Tibial nerve (tissue), 4 donors: ENCODE data around the gene MED12L.

Source experiments
- CTCF ChIP-seq, 5 experiments: fragments of 200-600 bp in 3 of 5; fragments of 450-650 bp in 2 of 5; sonication (generic) in 3 of 5; IDR thresholded peaks; one replicate each; pipeline ENCODE4 v1.5.1; 2016 to 2019; ENCODE audit warnings: antibody characterized with exemption in 5 of 5, mild to moderate bottlenecking in 3 of 5, moderate library complexity in 2 of 5
- EP300 ChIP-seq, 2 donors: sonication (generic); formaldehyde crosslinking; IDR thresholded peaks; one replicate each; pipeline ENCODE4 v1.6.1; 2017; ENCODE audit warnings: antibody characterized with exemption in 2 of 2, mild to moderate bottlenecking in 1 of 2
- POLR2A ChIP-seq, 2 donors: fragments of 450-650 bp; IDR thresholded peaks; one replicate each; pipeline ENCODE4 v1.6.1; 2017; ENCODE audit warnings: antibody characterized with exemption in 2 of 2, mild to moderate bottlenecking in 2 of 2, moderate library complexity in 2 of 2

- TF ChIP-seq POLR2A (IDR thresholded peaks at IDR 0.05) (no peak), CTCF (IDR thresholded peaks at IDR 0.05) (no peak), EP300 (IDR thresholded peaks at IDR 0.05) (no peak)
Measured at GRCh38 chr3:151478335-151478697, 392.9 kb downstream of the MED12L start.
